HUES48 (cell line): ENCODE measurements around the gene RHAG.
A peak's percentile ranks its signal among the peaks of the same experiment; 100 is the strongest.
"Not testable (repeated sequence)": the region's sequence is repeated elsewhere in the genome, so short reads cannot be mapped to it uniquely, and the experiment has no call there.

Source experiments
- H3K27ac ChIP-seq: one replicate; pipeline ENCODE4 v1.7.0; 2013; ENCODE audit warnings: low read depth, low read length, inconsistent platforms
- H3K27me3 ChIP-seq: 2 replicates; pipeline ENCODE4 v1.6.1; 2013; ENCODE audit warnings: mild to moderate bottlenecking, low read length; ENCODE audit not compliant: control insufficient read depth, insufficient read depth
- H3K36me3 ChIP-seq: 2 replicates; pipeline ENCODE4 v1.6.1; 2013; ENCODE audit warnings: low read length; ENCODE audit not compliant: control insufficient read depth, insufficient read depth
- H3K4me1 ChIP-seq: 2 replicates; pipeline ENCODE4 v1.6.1; 2013; ENCODE audit warnings: mild to moderate bottlenecking, low read length; ENCODE audit not compliant: control insufficient read depth, insufficient read depth
- H3K4me3 ChIP-seq: 2 replicates; pipeline ENCODE4 v1.5.1; 2013; ENCODE audit warnings: mild to moderate bottlenecking, low read depth, low read length
- H3K9ac ChIP-seq: 2 replicates; pipeline ENCODE4 v1.6.1; 2013; ENCODE audit warnings: mild to moderate bottlenecking, low read depth, low read length, moderate library complexity
- H3K9me3 ChIP-seq: 2 replicates; pipeline ENCODE4 v1.6.1; 2013; ENCODE audit warnings: low read length; ENCODE audit not compliant: control insufficient read depth, insufficient read depth

The RHAG gene

GRCh38 chr6:49608275-49608674 is 28.4 kb downstream of the RHAG start:
- not testable (repeated sequence) for H3K4me3 ChIP-seq, H3K36me3 ChIP-seq, H3K9me3 ChIP-seq, H3K9ac ChIP-seq, H3K27me3 ChIP-seq
- Histone ChIP-seq H3K27ac (peak overlapping the region; percentile 83), H3K4me1 (peaks cover 23% of the 10 kb centered on the region)

GRCh38 chr6:49607391-49607982 is 29.2 kb downstream of the RHAG start:
- H3K9me3 ChIP-seq, result no peaks in the 10 kb centered on the region
- no peak overlapping the region for H3K9ac ChIP-seq
- H3K4me3 ChIP-seq, result 0 out of 2 replicates have a peak overlapping the region, but pooled peaks have one; percentile 10
- no peaks in the 10 kb centered on the region for H3K27me3 ChIP-seq
- peaks cover 23% of the 10 kb centered on the region for H3K4me1 ChIP-seq
- peak overlapping the region; percentile 83 for H3K27ac ChIP-seq
- H3K36me3 ChIP-seq, result no peaks in the 10 kb centered on the region

GRCh38 chr6:49606721-49607390 is 29.8 kb downstream of the RHAG start:
- H3K4me1 ChIP-seq, result peaks cover 23% of the 10 kb centered on the region
- H3K36me3 ChIP-seq, result no peaks in the 10 kb centered on the region
- H3K4me3 ChIP-seq, result no peak overlapping the region
- peak overlapping the region; percentile 83 for H3K27ac ChIP-seq
- no peaks in the 10 kb centered on the region for H3K27me3 ChIP-seq
- H3K9me3 ChIP-seq, result no peaks in the 10 kb centered on the region
- no peak overlapping the region for H3K9ac ChIP-seq

- H3K9me3 ChIP-seq, H3K27ac ChIP-seq, H3K4me3 ChIP-seq, H3K36me3 ChIP-seq, H3K27me3 ChIP-seq, H3K9ac ChIP-seq: not testable (repeated sequence)
- H3K4me1 ChIP-seq, result peaks cover 21% of the 10 kb centered on the region
Observed at GRCh38 chr6:49604080-49604479, 32.6 kb downstream of the RHAG start.

- H3K9me3 ChIP-seq, H3K27ac ChIP-seq, H3K36me3 ChIP-seq, H3K4me3 ChIP-seq, H3K4me1 ChIP-seq, H3K27me3 ChIP-seq, H3K9ac ChIP-seq: not testable (repeated sequence)
Observed at GRCh38 chr6:49587262-49587661, 49.4 kb downstream of the RHAG start.

GRCh38 chr6:49582529-49582928 is 54.1 kb downstream of the RHAG start:
- H3K9ac ChIP-seq, result no peak overlapping the region
- no peaks in the 10 kb centered on the region for H3K36me3 ChIP-seq
- no peak overlapping the region for H3K4me3 ChIP-seq
- H3K9me3 ChIP-seq, result no peaks in the 10 kb centered on the region
- no peak overlapping the region for H3K27ac ChIP-seq
- no peaks in the 10 kb centered on the region for H3K27me3 ChIP-seq
- no peaks in the 10 kb centered on the region; the same call in 1 of the 2 replicates for H3K4me1 ChIP-seq

GRCh38 chr6:49579649-49580048 is 57.0 kb downstream of the RHAG start:
- Histone ChIP-seq H3K4me3 (no peak overlapping the region), H3K9ac (no peak overlapping the region), H3K4me1 (no peaks in the 10 kb centered on the region; the same call in 1 of the 2 replicates), H3K27ac (no peak overlapping the region), H3K36me3 (no peaks in the 10 kb centered on the region), H3K27me3 (no peaks in the 10 kb centered on the region), H3K9me3 (no peaks in the 10 kb centered on the region)

GRCh38 chr6:49576618-49577017 is 60.0 kb downstream of the RHAG start:
- Histone ChIP-seq H3K36me3 (no peaks in the 10 kb centered on the region), H3K9me3 (no peaks in the 10 kb centered on the region), H3K27me3 (no peaks in the 10 kb centered on the region), H3K27ac (no peak overlapping the region), H3K9ac (no peak overlapping the region), H3K4me1 (no peaks in the 10 kb centered on the region; the same call in 1 of the 2 replicates), H3K4me3 (no peak overlapping the region)

GRCh38 chr6:49570474-49571079 is 66.1 kb downstream of the RHAG start:
- Histone ChIP-seq H3K27ac (no peak overlapping the region), H3K9me3 (no peaks in the 10 kb centered on the region), H3K4me1 (no peaks in the 10 kb centered on the region), H3K4me3 (no peak overlapping the region), H3K27me3 (peaks cover 10% of the 10 kb centered on the region), H3K9ac (no peak overlapping the region), H3K36me3 (no peaks in the 10 kb centered on the region)

- Histone ChIP-seq H3K4me3 (no peak overlapping the region), H3K9me3 (no peaks in the 10 kb centered on the region), H3K36me3 (no peaks in the 10 kb centered on the region), H3K4me1 (peaks cover 4% of the 10 kb centered on the region), H3K9ac (no peak overlapping the region), H3K27ac (no peak overlapping the region), H3K27me3 (peaks cover 46% of the 10 kb centered on the region)
Observed at GRCh38 chr6:49565855-49566254, 70.8 kb downstream of the RHAG start.

GRCh38 chr6:49565261-49565660 is 71.4 kb downstream of the RHAG start:
- no peaks in the 10 kb centered on the region for H3K9me3 ChIP-seq
- peaks cover 46% of the 10 kb centered on the region for H3K27me3 ChIP-seq
- H3K4me3 ChIP-seq, result no peak overlapping the region
- no peaks in the 10 kb centered on the region for H3K36me3 ChIP-seq
- no peak overlapping the region for H3K9ac ChIP-seq
- peaks cover 4% of the 10 kb centered on the region for H3K4me1 ChIP-seq
- H3K27ac ChIP-seq, result no peak overlapping the region
